ENCODE measurements around the gene FOXC2.

FOXC2 gene

DNA sequence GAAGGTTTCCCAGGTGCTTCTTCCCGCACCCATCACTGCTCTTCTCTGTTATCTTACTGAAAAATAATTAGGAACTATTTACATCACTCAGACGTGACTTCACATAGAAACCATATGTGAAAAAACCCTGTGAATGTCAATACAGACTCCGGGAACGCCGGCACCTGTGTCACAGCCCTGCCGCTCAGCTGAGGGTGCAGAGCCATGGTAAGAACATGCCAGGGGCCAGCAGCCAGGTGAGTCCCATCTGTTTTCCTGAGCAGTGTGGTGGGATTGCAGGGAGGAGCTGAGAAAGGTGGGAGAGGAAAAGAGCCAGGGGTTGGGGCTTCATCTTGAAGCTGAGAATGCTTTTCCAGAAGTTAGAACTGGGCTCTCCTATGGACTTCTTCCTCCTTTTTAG, 42.6 kb upstream of the FOXC2 start:
- TF ChIP-seq, protein P1, sequence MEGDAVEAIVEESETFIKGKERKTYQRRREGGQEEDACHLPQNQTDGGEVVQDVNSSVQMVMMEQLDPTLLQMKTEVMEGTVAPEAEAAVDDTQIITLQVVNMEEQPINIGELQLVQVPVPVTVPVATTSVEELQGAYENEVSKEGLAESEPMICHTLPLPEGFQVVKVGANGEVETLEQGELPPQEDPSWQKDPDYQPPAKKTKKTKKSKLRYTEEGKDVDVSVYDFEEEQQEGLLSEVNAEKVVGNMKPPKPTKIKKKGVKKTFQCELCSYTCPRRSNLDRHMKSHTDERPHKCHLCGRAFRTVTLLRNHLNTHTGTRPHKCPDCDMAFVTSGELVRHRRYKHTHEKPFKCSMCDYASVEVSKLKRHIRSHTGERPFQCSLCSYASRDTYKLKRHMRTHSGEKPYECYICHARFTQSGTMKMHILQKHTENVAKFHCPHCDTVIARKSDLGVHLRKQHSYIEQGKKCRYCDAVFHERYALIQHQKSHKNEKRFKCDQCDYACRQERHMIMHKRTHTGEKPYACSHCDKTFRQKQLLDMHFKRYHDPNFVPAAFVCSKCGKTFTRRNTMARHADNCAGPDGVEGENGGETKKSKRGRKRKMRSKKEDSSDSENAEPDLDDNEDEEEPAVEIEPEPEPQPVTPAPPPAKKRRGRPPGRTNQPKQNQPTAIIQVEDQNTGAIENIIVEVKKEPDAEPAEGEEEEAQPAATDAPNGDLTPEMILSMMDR (IDR thresholded peaks at IDR 0.05; ENCODE audit: borderline replicate concordance, extremely low read depth, low read length, poor library complexity, severe bottlenecking): no peak
- no peak for TF ChIP-seq EZH2 (IDR thresholded peaks at IDR 0.05; ENCODE audit: borderline replicate concordance, low read depth, low read length, severe bottlenecking)
- Histone ChIP-seq H3K27ac (ENCODE audit: low read length) (no peak overlapping the region), H3K9me3 (ENCODE audit: insufficient read depth, low read length, severe bottlenecking) (no peaks in the 10 kb centered on the region), H3K4me3 (ENCODE audit: low read depth in 1 of 2, low read length in 2 of 2) (no peak overlapping the region), H3K27me3 (ENCODE audit: insufficient read depth, low read length, poor library complexity) (no peaks in the 10 kb centered on the region), H3K4me1 (ENCODE audit: insufficient read depth, low read length) (peaks cover 5% of the 10 kb centered on the region; the same call in 1 of the 2 replicates), H3K79me2 (ENCODE audit: insufficient read depth, low read length) (no peaks in the 10 kb centered on the region), H4K20me1 (ENCODE audit: insufficient read depth, low read length) (peaks cover 8% of the 10 kb centered on the region; the same call in 1 of the 2 replicates), H3K36me3 (ENCODE audit: insufficient read depth, low read length) (no peaks in the 10 kb centered on the region), H3K9ac (ENCODE audit: low read depth, low read length) (no peak overlapping the region), H2AFZ (ENCODE audit: low read depth, low read length) (no peak overlapping the region), H3K4me2 (ENCODE audit: insufficient read depth, low read length) (no peak overlapping the region)
- no peak for ATAC-seq (ENCODE audit: insufficient read depth, low read depth)
- no peak for DNase-seq

DNA sequence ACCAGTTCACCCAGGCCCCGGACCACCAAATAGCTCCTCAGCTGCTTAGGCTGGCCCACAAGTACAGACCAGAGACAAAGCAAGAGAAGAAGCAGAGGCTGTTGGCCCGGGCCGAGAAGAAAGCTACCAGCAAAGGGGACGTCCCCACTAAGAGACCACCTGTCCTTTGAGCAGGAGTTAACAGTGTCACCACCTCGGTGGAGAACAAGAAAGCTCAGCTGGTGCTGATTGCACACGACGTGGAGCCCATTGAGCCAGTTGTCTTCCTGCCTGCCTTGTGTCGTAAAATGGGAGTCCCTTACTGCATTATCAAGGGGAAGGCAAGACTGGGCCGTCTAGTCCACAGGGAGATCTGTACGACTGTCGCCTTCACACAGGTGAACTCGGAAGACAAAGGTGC, 40.9 kb upstream of the FOXC2 start:
- no peaks in the 10 kb centered on the region for H3K79me2 ChIP-seq (ENCODE audit: insufficient read depth, low read length)
- no peak overlapping the region for H3K9ac ChIP-seq (ENCODE audit: low read depth, low read length)
- no peaks in the 10 kb centered on the region for H4K20me1 ChIP-seq (ENCODE audit: insufficient read depth, low read length)
- ATAC-seq (ENCODE audit: insufficient read depth, low read depth) (no peak), DNase-seq (no peak)
- no peak for TF ChIP-seq EZH2 (IDR thresholded peaks at IDR 0.05; ENCODE audit: borderline replicate concordance, low read depth, low read length, severe bottlenecking)
- TF ChIP-seq, protein P1 (IDR thresholded peaks at IDR 0.05; ENCODE audit: borderline replicate concordance, extremely low read depth, low read length, poor library complexity, severe bottlenecking): no peak
- H3K4me1 ChIP-seq (ENCODE audit: insufficient read depth, low read length): no peaks in the 10 kb centered on the region
- H3K4me2 ChIP-seq (ENCODE audit: insufficient read depth, low read length): no peak overlapping the region
- H3K9me3 ChIP-seq (ENCODE audit: insufficient read depth, low read length, severe bottlenecking): no peaks in the 10 kb centered on the region
- no peaks in the 10 kb centered on the region for H3K36me3 ChIP-seq (ENCODE audit: insufficient read depth, low read length)
- no peak overlapping the region for H3K27ac ChIP-seq (ENCODE audit: low read length)
- H3K27me3 ChIP-seq (ENCODE audit: insufficient read depth, low read length, poor library complexity): no peaks in the 10 kb centered on the region
- H3K4me3 ChIP-seq (ENCODE audit: low read depth in 1 of 2, low read length in 2 of 2): no peak overlapping the region
- no peak overlapping the region for H2AFZ ChIP-seq (ENCODE audit: low read depth, low read length)

DNA sequence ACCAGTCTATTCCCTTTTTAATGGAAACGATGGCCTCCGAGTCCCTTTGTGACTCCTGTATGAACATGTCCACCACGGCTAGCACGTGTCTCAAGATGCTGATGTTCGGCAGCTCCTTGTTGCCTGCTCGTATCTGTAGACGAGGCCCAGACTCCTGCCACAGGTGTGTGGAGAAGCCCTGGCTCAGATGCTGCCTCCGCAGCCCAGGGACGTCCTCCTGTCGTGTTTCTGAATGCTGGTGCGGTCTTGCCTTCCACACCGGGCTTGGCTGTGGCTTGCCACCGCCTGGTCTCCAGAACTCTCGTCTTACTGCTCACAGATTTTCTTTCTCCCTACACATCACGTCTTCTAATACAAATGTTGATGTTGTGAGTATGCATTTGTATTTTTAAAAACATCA, 39.3 kb upstream of the FOXC2 start:
- Histone ChIP-seq H3K4me1 (ENCODE audit: insufficient read depth, low read length) (no peaks in the 10 kb centered on the region), H3K79me2 (ENCODE audit: insufficient read depth, low read length) (no peaks in the 10 kb centered on the region), H3K27me3 (ENCODE audit: insufficient read depth, low read length, poor library complexity) (no peaks in the 10 kb centered on the region), H3K9ac (ENCODE audit: low read depth, low read length) (no peak overlapping the region), H3K4me2 (ENCODE audit: insufficient read depth, low read length) (no peak overlapping the region), H3K36me3 (ENCODE audit: insufficient read depth, low read length) (peaks cover 8% of the 10 kb centered on the region), H3K27ac (ENCODE audit: low read length) (no peak overlapping the region), H3K4me3 (ENCODE audit: low read depth in 1 of 2, low read length in 2 of 2) (no peak overlapping the region), H2AFZ (ENCODE audit: low read depth, low read length) (no peak overlapping the region), H4K20me1 (ENCODE audit: insufficient read depth, low read length) (no peaks in the 10 kb centered on the region), H3K9me3 (ENCODE audit: insufficient read depth, low read length, severe bottlenecking) (no peaks in the 10 kb centered on the region)
- ATAC-seq (ENCODE audit: insufficient read depth, low read depth): no peak
- DNase-seq: no peak
- no peak for TF ChIP-seq EZH2 (IDR thresholded peaks at IDR 0.05; ENCODE audit: borderline replicate concordance, low read depth, low read length, severe bottlenecking)
- TF ChIP-seq, protein P1 (IDR thresholded peaks at IDR 0.05; ENCODE audit: borderline replicate concordance, extremely low read depth, low read length, poor library complexity, severe bottlenecking): no peak
